WTC11 (cell line): ENCODE data around the gene DLG5. TPM values are rescaled to one million over a fixed set of nuclear protein-coding genes. Genes with fewer than 3 reads are reported as not detected.

Source experiments
- ATAC-seq: fragments of 200-7000 bp; cut with Tn5 transposase; 2 replicates; pipeline ENCODE4 v1.10.0; 2021; ENCODE audit warnings: mild to moderate bottlenecking, moderate library complexity
- CTCF ChIA-PET: fragments of 300-600 bp; sonication (Branson Sonifier 250); formaldehyde crosslinking; loops from one replicate; lab custom pipeline; 2021; ENCODE audit warnings: antibody characterized with exemption; lab: Charles Lee
- POLR2A ChIA-PET: fragments of 350-600 bp; sonication (Branson Sonifier 250); formaldehyde crosslinking; loops from one replicate; lab custom pipeline; 2021; ENCODE audit warnings: antibody characterized with exemption; lab: Charles Lee
- DNase-seq: peaks from one replicate; pipeline ENCODE4 v3.0.0; 2021; ENCODE audit warnings: low spot score
- H3K27ac Mint-ChIP-seq: 2 replicates; pipeline ENCODE4 v1.8.0; 2021; ENCODE audit warnings: mixed read lengths
- H3K27me3 Mint-ChIP-seq: 2 replicates; pipeline ENCODE4 v1.8.0; 2021; ENCODE audit warnings: low read depth, mild to moderate bottlenecking, moderate library complexity, mixed read lengths
- H3K36me3 Mint-ChIP-seq: 2 replicates; pipeline ENCODE4 v1.8.0; 2021; ENCODE audit warnings: mixed read lengths
- H3K4me1 Mint-ChIP-seq: 2 replicates; pipeline ENCODE4 v1.8.0; 2022; ENCODE audit warnings: mixed read lengths
- H3K4me3 Mint-ChIP-seq: 2 replicates; pipeline ENCODE4 v1.8.0; 2021; ENCODE audit warnings: mild to moderate bottlenecking, moderate library complexity, mixed read lengths
- H3K9me3 Mint-ChIP-seq: 2 replicates; pipeline ENCODE4 v1.8.0; 2021; ENCODE audit warnings: mixed read lengths
- CBFB ChIP-seq: sonication (generic); formaldehyde crosslinking; IDR thresholded peaks from 2 replicates; pipeline ENCODE4 v1.8.1; 2022; ENCODE audit warnings: mild to moderate bottlenecking, low read depth, missing genetic modification reagents
- CREB1 ChIP-seq: sonication (generic); formaldehyde crosslinking; IDR thresholded peaks from 2 replicates; pipeline ENCODE4 v1.8.0; 2023; ENCODE audit warnings: mild to moderate bottlenecking, missing genetic modification reagents
- ETV6 ChIP-seq: sonication (generic); formaldehyde crosslinking; IDR thresholded peaks from 2 replicates; pipeline ENCODE4 v1.8.1; 2022; ENCODE audit warnings: mild to moderate bottlenecking, missing genetic modification reagents
- FOXJ3 ChIP-seq: sonication (generic); formaldehyde crosslinking; IDR thresholded peaks from 2 replicates; pipeline ENCODE4 v1.9.0; 2021; ENCODE audit warnings: missing genetic modification reagents, mild to moderate bottlenecking, borderline replicate concordance
- FOXP1 ChIP-seq: sonication (generic); formaldehyde crosslinking; IDR thresholded peaks from 2 replicates; pipeline ENCODE4 v1.8.0; 2022; ENCODE audit warnings: missing genetic modification reagents, mild to moderate bottlenecking, moderate library complexity, borderline replicate concordance
- HMGA2 ChIP-seq: fragments of 250-450 bp; sonication (Bioruptor Pico); IDR thresholded peaks from 2 replicates; pipeline ENCODE4 v1.4.0; 2021; ENCODE audit warnings: mild to moderate bottlenecking, moderate library complexity
- JAZF1 ChIP-seq: fragments of 250-450 bp; sonication (Bioruptor Pico); IDR thresholded peaks from 2 replicates; pipeline ENCODE4 v1.9.0; 2021; ENCODE audit warnings: moderate library complexity, mild to moderate bottlenecking, inconsistent platforms
- MYBL2 ChIP-seq: sonication (generic); formaldehyde crosslinking; IDR thresholded peaks from 2 replicates; pipeline ENCODE4 v1.8.1; 2023; ENCODE audit warnings: mild to moderate bottlenecking, moderate library complexity, missing genetic modification reagents
- NR1H2 ChIP-seq: sonication (generic); formaldehyde crosslinking; IDR thresholded peaks from 2 replicates; pipeline ENCODE4 v1.9.0; 2021; ENCODE audit warnings: mild to moderate bottlenecking, moderate library complexity, missing genetic modification reagents
- ZNF219 ChIP-seq: sonication (generic); formaldehyde crosslinking; IDR thresholded peaks from 2 replicates; pipeline ENCODE4 v1.8.0; 2023; ENCODE audit warnings: missing genetic modification reagents, mild to moderate bottlenecking, borderline replicate concordance
- ZNF317 ChIP-seq: sonication (generic); formaldehyde crosslinking; IDR thresholded peaks from 2 replicates; pipeline ENCODE4 v1.8.1; 2023; ENCODE audit warnings: low read depth, mild to moderate bottlenecking, moderate library complexity, missing genetic modification reagents, borderline replicate concordance
- ZNF396 ChIP-seq: fragments of 250-450 bp; sonication (Bioruptor Pico); IDR thresholded peaks from 2 replicates; pipeline ENCODE4 v1.8.0; 2021; ENCODE audit warnings: mild to moderate bottlenecking, moderate library complexity, borderline replicate concordance
- ZNF671 ChIP-seq: fragments of 250-450 bp; sonication (Bioruptor Pico); IDR thresholded peaks from 2 replicates; pipeline ENCODE4 v1.8.0; 2021; ENCODE audit warnings: mild to moderate bottlenecking
- total RNA-seq: library from RNA; stranded (reverse); gene quantifications from 3 replicates; pipeline ENCODE4 v1.2.3, GENCODE V29; 2021
- TF ChIP-seq, protein P1 (sequence below): sonication (generic); formaldehyde crosslinking; conservative IDR thresholded peaks from 2 replicates; pipeline ENCODE4 v1.8.1; 2023; ENCODE audit warnings: mild to moderate bottlenecking, low read depth, missing genetic modification reagents, moderate library complexity
- TF ChIP-seq, protein P2 (sequence below): sonication (generic); formaldehyde crosslinking; IDR thresholded peaks from 2 replicates; pipeline ENCODE4 v1.8.0; 2023; ENCODE audit warnings: missing genetic modification reagents
- TF ChIP-seq, protein P3 (sequence below): sonication (generic); formaldehyde crosslinking; IDR thresholded peaks from 2 replicates; pipeline ENCODE4 v1.8.1; 2023; ENCODE audit warnings: mild to moderate bottlenecking, moderate library complexity, missing genetic modification reagents
- TF ChIP-seq, protein P4 (sequence below): fragments of 200-600 bp; IDR thresholded peaks from 2 replicates; pipeline ENCODE4 v1.8.0; 2022; ENCODE audit warnings: antibody characterized with exemption
- TF ChIP-seq, protein P5 (sequence below): fragments of 250-450 bp; sonication (Bioruptor Pico); IDR thresholded peaks from 2 replicates; pipeline ENCODE4 v1.9.0; 2021; ENCODE audit warnings: moderate library complexity, mild to moderate bottlenecking, inconsistent platforms, borderline replicate concordance
- TF ChIP-seq, protein P6 (sequence below): fragments of 250-450 bp; sonication (Bioruptor Pico); conservative IDR thresholded peaks from 2 replicates; pipeline ENCODE4 v1.9.0; 2021; ENCODE audit warnings: mild to moderate bottlenecking

DLG5 gene
- total RNA-seq, 1 experiment from 2014 or later = 65.5 TPM

DNA sequence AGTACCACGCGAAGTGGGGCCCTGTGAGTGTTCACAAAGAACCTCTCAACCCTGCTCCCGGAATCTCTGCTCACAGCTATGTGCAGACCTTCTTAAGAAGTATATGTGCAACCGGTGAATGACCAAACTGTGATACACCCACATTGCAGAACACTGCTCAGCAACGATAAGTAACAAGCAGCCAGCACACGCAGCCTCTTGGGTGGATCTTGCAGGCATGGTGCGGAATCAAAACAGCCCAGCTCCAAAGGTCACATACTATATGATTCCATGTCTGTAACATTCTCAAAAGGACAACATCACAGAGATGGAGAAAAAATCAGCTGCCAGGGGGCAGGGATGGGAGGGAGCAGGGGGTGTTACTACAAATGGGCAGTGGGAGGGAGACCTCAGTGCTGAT lies 101.6 kb downstream of the DLG5 start:
- Mint-ChIP-seq H3K27me3 (no peaks in the 10 kb centered on the region), H3K4me3 (no peak overlapping the region), H3K9me3 (no peaks in the 10 kb centered on the region), H3K4me1 (0 out of 2 replicates have a peak, but pooled peaks cover 2% of the 10 kb centered on the region), H3K36me3 (peaks cover 38% of the 10 kb centered on the region), H3K27ac (no peak overlapping the region)
- ChIA-PET POLR2A (interaction anchor here (0.6 kb wide), 1 partner anchor 205 kb away, joined by 3 read pairs; no protein-coding TSS in a partner anchor), CTCF (interaction anchor here (0.9 to 1.0 kb wide), 2 partner anchors 22 to 66 kb away, joined by 3 read pairs; no protein-coding TSS in a partner anchor)
- DNase-seq = no peak
- no peak for ATAC-seq
- TF ChIP-seq CBFB (CRISPR knock-in tag) = no peak
- TF ChIP-seq, protein P1, sequence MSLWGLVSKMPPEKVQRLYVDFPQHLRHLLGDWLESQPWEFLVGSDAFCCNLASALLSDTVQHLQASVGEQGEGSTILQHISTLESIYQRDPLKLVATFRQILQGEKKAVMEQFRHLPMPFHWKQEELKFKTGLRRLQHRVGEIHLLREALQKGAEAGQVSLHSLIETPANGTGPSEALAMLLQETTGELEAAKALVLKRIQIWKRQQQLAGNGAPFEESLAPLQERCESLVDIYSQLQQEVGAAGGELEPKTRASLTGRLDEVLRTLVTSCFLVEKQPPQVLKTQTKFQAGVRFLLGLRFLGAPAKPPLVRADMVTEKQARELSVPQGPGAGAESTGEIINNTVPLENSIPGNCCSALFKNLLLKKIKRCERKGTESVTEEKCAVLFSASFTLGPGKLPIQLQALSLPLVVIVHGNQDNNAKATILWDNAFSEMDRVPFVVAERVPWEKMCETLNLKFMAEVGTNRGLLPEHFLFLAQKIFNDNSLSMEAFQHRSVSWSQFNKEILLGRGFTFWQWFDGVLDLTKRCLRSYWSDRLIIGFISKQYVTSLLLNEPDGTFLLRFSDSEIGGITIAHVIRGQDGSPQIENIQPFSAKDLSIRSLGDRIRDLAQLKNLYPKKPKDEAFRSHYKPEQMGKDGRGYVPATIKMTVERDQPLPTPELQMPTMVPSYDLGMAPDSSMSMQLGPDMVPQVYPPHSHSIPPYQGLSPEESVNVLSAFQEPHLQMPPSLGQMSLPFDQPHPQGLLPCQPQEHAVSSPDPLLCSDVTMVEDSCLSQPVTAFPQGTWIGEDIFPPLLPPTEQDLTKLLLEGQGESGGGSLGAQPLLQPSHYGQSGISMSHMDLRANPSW = no peak

DNA sequence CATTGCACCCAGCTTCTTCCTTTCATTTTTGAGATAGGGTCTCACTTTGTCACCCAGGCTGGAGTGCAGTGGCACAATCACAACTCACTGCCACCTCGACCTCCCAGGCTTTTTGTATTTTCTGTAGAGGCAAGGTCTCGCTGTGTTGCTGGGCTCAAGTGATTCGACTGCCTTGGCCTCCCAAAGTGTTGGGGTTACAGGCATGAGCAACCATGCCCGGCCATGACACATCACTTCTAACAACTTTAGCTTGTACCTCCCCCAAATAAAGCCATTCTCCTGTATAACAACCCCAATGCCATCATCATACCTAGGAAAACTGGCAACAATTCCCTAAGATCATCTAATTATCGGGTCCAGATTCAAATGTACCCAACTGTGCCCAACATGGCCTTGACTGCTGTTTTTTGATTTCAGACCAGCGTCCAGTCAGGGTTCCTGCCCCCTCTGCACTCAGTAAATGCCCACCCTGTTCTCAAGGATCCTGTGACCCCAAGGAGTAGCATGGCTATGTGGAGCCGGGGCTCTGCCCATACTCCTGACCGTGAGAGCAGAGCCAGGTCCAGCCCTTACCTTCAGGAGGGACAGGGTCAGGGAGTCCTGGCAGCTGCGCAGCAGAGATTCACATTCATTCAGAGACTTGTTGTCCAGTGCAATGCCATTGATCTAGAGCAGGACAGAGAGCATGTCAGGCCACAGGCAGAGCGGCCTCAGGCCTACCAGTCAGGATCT lies 102.6 kb downstream of the DLG5 start:
- H3K27ac Mint-ChIP-seq = no peak overlapping the region; the same call in 1 of the 2 replicates
- no peak overlapping the region for H3K4me3 Mint-ChIP-seq
- CTCF ChIA-PET = interaction anchor here (0.6 to 0.9 kb wide), 3 partner anchors 17 to 66 kb away, joined by 3 read pairs; no protein-coding TSS in a partner anchor
- TF ChIP-seq MYBL2 (CRISPR knock-in tag) = no peak
- TF ChIP-seq, protein P2, sequence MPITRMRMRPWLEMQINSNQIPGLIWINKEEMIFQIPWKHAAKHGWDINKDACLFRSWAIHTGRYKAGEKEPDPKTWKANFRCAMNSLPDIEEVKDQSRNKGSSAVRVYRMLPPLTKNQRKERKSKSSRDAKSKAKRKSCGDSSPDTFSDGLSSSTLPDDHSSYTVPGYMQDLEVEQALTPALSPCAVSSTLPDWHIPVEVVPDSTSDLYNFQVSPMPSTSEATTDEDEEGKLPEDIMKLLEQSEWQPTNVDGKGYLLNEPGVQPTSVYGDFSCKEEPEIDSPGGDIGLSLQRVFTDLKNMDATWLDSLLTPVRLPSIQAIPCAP (CRISPR knock-in tag) = no peak
- no peak for TF ChIP-seq NR1H2
- TF ChIP-seq, protein P3, sequence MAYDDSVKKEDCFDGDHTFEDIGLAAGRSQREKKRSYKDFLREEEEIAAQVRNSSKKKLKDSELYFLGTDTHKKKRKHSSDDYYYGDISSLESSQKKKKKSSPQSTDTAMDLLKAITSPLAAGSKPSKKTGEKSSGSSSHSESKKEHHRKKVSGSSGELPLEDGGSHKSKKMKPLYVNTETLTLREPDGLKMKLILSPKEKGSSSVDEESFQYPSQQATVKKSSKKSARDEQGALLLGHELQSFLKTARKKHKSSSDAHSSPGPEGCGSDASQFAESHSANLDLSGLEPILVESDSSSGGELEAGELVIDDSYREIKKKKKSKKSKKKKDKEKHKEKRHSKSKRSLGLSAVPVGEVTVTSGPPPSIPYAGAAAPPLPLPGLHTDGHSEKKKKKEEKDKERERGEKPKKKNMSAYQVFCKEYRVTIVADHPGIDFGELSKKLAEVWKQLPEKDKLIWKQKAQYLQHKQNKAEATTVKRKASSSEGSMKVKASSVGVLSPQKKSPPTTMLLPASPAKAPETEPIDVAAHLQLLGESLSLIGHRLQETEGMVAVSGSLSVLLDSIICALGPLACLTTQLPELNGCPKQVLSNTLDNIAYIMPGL (CRISPR knock-in tag) = no peak
- TF ChIP-seq, protein P4, sequence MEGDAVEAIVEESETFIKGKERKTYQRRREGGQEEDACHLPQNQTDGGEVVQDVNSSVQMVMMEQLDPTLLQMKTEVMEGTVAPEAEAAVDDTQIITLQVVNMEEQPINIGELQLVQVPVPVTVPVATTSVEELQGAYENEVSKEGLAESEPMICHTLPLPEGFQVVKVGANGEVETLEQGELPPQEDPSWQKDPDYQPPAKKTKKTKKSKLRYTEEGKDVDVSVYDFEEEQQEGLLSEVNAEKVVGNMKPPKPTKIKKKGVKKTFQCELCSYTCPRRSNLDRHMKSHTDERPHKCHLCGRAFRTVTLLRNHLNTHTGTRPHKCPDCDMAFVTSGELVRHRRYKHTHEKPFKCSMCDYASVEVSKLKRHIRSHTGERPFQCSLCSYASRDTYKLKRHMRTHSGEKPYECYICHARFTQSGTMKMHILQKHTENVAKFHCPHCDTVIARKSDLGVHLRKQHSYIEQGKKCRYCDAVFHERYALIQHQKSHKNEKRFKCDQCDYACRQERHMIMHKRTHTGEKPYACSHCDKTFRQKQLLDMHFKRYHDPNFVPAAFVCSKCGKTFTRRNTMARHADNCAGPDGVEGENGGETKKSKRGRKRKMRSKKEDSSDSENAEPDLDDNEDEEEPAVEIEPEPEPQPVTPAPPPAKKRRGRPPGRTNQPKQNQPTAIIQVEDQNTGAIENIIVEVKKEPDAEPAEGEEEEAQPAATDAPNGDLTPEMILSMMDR = no peak
- TF ChIP-seq ZNF671 (CRISPR knock-in tag) = no peak
- TF ChIP-seq, protein P5, sequence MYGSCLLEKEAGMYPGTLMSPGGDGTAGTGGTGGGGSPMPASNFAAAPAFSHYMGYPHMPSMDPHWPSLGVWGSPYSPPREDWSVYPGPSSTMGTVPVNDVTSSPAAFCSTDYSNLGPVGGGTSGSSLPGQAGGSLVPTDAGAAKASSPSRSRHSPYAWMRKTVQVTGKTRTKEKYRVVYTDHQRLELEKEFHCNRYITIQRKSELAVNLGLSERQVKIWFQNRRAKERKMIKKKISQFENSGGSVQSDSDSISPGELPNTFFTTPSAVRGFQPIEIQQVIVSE = no peak
- TF ChIP-seq HMGA2 (CRISPR knock-in tag) = no peak
- TF ChIP-seq ZNF219 (CRISPR knock-in tag) = no peak
- no peak for TF ChIP-seq FOXP1 (CRISPR knock-in tag)
- no peak for TF ChIP-seq ETV6 (CRISPR knock-in tag)
- no peak for TF ChIP-seq CREB1 (CRISPR knock-in tag)
- no peak for TF ChIP-seq FOXJ3 (CRISPR knock-in tag)
- no peak for TF ChIP-seq JAZF1 (CRISPR knock-in tag)
- TF ChIP-seq, protein P6, sequence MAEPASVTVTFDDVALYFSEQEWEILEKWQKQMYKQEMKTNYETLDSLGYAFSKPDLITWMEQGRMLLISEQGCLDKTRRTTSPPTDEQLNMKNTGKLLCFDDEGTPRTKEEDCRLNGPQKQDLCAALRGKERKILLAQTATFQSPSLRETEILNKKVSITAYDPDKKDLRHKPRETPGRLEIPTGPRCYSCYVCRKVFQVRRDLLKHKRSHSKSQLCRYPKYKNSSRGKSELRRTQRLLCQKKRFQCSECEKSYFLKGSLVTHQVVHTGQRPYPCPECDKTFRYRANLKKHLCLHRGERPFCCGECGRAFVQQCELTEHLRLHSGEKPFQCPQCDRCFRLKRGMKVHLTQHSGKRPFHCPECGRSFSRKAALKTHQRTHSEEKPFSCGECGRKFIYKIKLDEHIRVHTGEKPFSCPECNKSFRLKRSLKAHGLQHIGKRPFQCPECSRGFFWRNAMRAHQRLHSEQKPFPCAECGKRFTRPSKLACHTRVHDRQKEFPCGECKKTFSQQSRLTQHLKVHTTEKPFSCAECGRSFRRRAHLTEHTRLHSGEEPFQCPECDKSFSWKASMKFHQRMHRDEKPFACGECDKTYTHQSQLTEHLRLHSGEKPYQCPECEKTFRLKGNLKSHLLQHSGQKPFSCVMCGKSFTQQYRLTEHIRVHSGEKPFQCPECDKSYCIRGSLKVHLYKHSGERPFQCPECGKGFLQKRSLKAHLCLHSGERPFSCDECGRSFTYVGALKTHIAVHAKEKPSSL = no peak
- TF ChIP-seq ZNF396 (CRISPR knock-in tag) = no peak
- no peak for TF ChIP-seq ZNF317 (CRISPR knock-in tag)

More for the DNA sequence above, 102.6 kb downstream of the DLG5 start:
- POLR2A ChIA-PET = interaction anchor here (0.6 kb wide), 1 partner anchor 206 kb away, joined by 3 read pairs; no protein-coding TSS in a partner anchor
- DNase-seq (no peak), ATAC-seq (no peak)
- Mint-ChIP-seq H3K9me3 (no peaks in the 10 kb centered on the region), H3K4me1 (0 out of 2 replicates have a peak, but pooled peaks cover 2% of the 10 kb centered on the region), H3K27me3 (no peaks in the 10 kb centered on the region), H3K36me3 (peaks cover 31% of the 10 kb centered on the region)
